DMS 273 (cell line): Measurements from ENCODE around the gene TMIGD3.

Experiments
- DNase-seq: peaks from one replicate; lab custom pipeline; 2025; ENCODE audit not compliant: unreplicated experiment; lab: John Stamatoyannopoulos, UW

The TMIGD3 gene

GRCh38 chr1:111448482-111448917 is 54.9 kb downstream of the TMIGD3 start:
- peak; percentile 61 for DNase-seq

DNA sequence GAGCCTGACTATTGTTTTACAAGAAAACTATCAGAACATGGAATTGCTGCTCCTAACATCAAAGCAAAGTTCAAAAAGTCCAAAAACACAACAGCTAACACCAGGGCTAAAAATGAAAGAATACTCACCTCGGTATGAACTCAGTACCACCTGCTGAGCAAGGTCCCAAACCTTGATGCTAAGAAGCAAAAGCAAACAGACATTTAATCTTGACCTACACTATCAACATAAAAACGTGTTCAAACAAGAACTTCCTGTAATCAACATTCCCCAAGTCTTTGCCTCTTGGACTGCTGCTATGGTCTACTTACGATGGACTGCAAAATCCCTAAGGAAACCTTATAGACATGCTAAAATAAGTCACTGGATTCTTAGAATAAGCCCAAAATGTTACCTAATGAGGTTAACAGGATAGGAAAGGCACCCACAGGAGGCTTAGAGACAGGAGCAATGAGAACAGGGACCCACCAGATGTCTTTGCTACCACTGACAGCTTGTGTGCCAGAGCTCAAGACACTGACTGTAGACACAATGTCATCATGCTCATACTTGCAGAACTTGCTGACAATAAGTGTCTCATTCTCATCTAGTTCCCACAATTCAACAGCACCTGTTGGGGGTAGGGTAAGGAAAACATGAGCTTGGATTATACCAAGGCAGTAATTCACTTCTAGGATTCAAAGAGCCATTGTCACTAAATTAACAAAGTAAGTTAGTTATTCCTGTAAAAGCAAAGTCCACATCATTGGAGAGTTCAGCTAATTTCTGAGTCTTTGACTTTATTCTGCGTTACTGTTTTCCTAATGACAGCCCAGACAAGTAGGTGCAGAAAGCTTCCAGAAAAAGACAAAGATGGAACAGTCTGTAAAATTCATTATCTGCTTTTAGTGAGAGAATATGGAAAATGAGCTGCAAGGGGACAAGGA is 56.2 kb downstream of the TMIGD3 start:
- DNase-seq = no peak

DNA sequence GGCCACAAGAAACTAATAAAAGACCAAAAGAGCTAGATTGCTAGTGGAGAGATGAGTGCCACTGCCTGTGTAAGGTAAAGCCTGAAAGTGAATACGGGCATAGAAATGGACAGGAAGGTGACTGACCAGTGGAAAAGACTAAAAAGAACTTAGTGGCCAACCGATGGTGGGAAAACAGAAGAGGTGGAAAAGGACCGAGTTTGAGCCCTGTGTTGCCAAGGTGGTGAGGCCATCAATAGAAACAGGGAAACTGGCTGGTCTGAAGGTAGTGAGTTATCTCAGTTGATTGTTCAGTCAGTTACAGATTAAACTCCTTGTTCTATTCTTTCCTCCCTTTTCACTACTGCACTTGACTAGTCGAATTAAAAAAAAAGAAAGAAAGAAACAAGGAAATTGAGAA is 56.9 kb downstream of the TMIGD3 start:
- DNase-seq = no peak

- DNase-seq = no peak
These were observed 59.4 kb downstream of the TMIGD3 start for GRCh38 chr1:111444031-111444430.

DNA sequence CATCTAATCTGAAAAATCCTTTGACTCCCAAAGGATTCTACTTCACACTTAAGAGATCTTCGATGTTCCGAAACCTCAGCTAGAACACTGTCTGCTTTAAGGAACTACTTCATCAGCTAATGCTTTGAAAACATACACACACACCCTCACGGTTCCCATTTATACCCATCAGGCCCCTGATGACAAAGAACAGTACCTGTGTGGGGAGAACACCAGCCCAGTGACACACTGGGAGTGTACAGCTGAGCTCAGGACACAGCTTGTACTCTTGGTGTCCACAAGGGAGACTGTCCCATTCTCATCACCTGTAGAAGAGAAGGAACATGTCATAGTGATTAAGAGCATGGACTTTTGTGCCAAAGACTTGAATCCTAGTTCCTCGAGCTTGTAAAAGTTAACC is 61.0 kb downstream of the TMIGD3 start:
- DNase-seq = no peak

DNA sequence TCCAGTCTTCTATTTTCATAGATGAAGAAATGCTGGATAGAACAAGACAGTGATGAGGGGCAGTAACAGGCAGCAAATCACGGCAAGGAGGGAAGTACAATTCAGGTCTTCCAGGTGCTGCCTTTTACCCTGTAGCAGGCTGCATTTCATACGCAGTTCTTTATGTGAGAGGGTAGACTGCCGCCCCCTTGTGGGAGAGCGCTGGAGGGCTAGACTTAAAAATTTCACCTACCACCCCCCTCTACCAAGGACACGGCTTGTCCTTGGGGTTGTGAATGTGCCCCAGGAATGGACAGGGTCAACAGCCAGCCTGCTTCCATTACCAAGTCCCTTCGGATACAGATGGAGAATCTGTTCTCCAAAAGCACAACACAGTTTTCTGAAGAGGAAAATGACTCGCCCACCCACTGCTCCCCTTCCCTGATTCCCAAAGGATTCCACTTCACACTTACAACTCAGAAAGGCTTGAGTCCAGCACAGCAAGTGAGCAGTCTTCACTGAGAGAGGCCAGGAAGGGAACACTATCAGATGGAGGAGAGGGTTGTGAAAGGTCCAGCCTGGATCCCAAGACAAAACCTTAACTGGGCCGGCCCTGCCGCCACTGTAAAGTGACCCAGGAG is 61.8 kb downstream of the TMIGD3 start:
- DNase-seq = peak; percentile 50

GRCh38 chr1:111439461-111440351 is 63.7 kb downstream of the TMIGD3 start:
- no peak for DNase-seq

GRCh38 chr1:111436726-111437125 is 66.7 kb downstream of the TMIGD3 start:
- DNase-seq = no peak
